SK-N-DZ (cell line): ENCODE data around the gene ADAM30.
"Not testable (repeated sequence)": the region's sequence is repeated elsewhere in the genome, so short reads cannot be mapped to it uniquely, and the experiment has no call there.

Experiments used
- DNase-seq: peaks from one replicate; pipeline ENCODE4 v3.0.0-alpha.2; 2015; ENCODE audit warnings: low spot score

ADAM30 gene

DNA sequence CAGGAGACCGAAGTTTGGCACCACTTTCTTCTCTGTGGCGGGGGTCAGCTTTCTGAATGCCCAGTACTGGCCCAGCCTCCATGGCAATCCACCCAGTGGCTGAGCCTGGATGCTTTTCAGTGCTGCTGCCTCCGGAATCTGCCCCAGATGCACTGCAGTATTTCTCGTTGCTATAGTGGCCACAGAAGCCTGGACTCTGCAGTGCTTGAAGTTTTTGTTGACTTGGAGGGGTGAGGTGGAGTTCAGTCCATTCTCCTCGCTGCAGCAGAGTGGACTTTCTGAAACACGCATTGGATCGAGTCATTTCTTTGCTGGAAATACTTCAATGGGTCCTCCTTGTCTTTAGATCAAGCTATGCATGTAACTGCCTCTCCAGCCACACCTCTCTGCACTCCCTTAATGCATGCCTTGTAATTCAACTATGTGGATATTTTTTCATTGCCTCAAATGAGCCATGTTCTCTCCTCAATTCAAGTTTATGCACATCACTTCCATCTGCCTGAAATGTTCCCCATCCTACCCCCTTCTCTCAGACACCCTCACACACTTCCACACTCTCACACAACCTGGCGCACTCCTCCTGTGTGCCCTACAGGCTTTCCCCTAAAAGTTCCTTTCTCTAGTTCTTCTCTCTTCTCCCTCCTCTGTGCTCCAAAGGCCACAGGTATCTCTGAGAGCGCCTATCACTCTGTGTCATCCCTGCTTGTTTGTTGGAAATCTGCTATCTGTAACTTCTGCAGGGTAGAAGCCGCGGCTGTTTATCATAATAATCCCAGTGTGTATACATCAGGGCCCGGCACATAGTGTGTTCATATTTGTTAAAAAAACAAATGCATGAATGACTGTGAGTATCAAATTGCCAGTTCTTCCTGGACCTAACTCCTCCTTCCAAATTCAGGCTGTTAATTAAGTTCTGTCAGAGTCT lies 16.5 kb downstream of the ADAM30 start:
- no peak for DNase-seq

DNA sequence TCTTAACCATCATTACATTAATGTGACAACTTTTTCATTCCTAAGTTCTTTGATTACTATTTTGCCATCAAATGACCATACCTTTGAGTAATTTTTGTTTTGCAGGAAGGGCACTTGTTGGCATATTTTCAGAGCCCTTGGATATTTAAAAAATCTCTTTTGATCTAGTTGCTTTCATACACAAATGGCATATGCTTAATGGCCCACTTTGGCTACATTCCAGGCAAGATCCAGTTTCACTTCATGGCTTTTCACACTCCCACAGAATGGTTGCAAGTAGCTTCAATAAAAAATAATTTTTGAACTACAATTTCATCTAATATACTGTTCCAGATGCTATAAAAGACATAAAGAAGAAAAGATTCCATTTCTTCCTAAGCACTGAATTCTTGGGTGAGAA lies 18.1 kb downstream of the ADAM30 start:
- DNase-seq = no peak

DNA sequence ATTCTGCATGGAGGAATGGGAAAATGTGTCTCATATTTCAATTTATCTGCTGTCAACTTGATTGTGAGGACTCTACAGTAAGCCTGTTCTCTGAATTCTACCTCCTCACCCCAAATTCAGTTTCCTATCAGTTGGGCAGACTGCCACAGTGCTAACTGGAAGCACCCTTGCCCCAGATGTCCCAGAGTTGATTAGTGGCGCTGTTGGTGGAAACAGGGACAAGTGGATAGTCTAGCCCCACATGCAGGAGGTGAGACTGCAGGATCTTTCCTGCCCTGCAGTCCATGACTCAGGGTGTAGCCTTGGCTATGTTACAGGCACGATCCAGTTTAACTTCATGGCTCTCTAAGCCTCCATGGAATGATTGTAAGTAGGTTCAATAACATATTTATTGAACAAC lies 22.1 kb downstream of the ADAM30 start:
- no peak for DNase-seq

DNA sequence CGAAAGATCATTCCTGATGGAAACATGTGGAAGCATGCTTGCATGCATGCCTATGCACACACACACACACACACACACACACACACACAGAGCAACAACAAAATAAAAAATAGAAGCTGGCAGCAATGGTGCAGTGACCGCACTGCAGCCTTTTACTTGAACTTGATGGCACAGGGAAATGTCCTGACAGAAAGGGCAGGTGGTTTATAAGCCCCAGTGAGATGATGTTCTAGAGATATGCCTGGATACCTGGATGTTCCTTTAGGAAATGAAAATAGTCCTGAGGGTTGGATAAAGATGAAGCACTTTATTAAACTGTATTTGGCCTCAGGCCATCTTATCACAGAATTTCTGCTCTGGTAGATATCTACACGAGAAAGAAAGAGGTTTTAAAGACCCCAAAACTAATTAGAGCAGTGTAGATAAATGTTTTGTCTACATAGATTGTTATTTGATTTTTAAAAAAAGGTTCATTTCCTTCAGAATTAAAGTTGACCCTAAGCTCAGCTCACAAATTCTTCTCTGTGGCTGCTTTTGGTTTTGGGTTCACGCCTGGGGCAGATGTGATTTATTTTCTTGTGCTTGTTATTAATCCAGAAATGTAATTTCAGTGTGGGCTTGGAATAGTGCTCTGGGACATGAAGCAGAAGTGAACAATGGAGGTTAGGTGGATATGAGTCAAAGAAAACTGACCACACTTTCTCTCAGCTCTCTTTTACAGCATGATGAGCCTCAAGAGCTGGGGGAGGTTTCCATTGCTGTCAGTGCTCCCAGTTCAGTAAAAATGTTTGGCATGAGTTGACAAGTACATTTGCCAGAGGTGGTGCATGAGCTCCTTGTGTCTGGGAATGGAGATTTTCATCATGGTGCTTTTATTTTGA lies 22.9 kb downstream of the ADAM30 start:
- no peak for DNase-seq

DNA sequence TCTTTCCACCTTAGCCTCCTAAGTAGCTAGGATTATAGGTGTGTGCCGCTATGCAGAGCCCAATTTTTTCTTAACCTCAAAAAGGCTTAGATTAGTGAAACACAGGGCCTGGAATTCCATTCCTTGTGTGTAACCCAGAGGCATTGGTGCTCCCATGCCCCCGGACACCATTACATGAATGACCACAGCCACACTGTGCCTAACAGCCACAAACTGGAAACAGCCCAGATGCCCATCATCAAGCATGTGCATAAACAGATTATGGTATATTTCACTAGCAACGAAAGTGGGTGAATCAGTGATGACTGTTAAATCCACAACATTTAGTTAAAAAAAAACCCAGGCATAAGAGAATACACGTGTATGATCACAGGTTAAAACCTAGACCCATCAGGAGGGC lies 24.4 kb downstream of the ADAM30 start:
- DNase-seq = no peak

DNA sequence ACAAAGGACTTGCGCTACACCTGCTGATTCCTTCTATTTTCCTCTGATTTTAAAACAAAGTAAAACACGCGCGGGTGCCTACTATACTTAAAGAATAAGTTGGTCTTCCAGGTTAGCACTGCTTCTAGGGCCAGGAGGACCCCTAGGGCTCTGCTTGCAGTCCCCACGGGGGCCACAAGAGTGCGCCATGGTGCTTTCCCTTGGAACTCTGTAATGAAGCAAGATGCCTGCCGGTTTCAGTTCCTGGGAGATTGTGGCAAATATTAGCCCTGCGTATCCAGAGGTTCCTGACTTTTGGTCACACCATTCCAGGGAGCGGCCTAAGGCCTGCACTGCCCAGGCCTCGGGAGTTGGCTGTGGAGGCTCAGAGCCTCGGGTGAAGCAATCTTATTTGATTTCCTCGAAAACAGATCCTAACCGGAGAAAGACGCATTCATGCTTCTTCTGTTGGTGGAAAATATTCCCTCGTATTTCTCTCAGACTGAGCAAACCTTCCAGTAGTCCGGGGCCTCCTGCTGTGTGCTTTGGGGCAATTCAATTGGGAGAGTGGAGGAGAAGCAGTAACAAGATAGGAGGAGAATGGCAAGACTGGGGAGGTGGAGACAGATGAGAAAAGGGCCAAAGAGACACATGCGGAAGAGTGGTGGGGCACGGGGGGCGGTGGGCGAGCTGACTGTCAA lies 25.3 kb downstream of the ADAM30 start:
- peak; percentile 71 for DNase-seq

DNA sequence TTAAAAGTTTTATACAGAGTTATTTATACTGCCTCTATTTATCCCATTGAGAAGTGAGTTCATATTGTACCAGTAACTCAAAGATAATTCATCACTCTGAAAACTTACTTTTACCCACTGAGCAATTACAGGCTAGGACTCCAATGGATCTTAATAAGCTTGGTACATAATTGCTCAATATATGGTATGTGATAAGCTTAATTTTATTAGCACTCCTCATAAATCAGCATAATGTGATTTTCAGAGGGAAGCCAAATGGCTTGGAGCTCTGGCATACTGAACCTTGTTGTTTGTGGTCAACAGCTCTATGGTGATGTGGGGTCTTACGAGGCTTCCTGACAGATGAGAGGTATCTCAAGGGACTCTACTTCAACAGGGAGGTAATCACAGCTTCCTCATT lies 26.3 kb downstream of the ADAM30 start:
- no peak for DNase-seq

DNA sequence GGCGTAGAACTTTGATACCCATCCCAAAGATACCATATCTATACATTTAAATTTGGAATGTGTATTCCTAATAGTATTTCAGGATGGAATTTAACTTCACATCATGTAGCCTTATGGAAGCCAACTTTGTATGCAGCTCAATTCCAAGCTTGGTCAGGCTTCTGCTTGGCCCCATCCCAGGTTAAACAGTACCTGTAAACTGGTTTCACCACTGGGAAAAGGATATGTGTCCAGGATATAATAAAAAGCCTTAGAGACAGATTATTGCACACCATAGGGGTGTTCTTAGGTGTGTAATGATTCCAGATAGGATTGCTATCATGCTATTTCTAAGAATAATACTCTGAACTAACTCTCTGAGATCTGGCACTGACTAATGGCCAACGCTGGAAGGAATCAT lies 28.1 kb downstream of the ADAM30 start:
- no peak for DNase-seq

DNA sequence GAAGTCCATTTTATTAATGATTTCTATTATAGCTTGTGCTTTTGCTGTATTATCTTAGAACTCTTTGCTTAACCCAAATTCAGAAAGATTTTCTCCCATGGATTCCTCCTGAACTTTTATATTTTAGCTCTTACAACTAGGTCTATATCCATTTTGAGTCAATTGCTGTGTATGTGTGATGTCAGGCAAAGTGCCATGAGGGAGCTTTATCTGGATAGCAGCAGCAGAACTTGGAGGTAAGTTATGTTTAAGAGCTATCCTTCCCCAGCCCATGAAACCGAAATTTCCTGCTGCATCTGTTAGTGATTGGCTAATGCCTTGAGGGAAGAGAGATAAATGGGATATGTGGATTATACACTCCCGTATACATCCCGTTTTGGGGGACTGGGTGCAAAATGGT lies 29.9 kb downstream of the ADAM30 start:
- DNase-seq = no peak

DNA sequence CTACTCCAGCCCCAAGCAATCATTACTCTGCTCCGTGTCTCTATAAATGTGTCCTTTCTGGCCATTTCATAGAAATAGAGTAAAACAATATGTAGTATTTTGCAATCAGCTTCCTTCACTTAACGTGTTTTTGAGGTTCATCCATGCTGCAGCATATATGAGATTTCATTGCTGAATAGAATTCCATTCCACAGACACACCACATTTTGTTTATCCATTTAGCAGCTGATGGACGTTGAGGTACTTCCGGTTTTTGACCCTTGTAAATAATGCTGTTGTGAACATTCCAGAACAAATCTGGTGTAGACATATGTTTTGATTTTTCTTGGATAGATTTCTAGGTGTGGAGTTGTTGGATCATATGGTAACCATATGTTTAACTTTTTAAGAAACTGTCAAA lies 30.7 kb downstream of the ADAM30 start:
- DNase-seq = no peak

DNA sequence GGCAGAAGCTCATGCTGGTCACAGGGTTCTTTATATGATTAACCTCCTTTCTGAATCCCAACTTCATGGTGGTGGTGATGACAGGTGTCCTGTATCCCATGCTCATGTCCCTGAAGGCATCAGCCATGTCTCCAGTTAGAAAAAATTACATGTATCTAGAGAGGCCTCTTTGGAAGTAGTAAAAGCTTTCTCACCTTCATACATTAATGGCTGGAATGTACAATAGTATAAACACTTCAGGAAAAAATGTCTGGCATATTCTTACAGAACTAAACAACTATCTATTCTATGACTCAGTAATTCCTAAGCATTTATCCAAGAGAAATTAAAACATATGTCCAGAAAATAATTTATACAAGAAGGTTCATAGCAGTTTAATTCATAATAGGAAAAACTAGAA lies 34.0 kb downstream of the ADAM30 start:
- no peak for DNase-seq

DNA sequence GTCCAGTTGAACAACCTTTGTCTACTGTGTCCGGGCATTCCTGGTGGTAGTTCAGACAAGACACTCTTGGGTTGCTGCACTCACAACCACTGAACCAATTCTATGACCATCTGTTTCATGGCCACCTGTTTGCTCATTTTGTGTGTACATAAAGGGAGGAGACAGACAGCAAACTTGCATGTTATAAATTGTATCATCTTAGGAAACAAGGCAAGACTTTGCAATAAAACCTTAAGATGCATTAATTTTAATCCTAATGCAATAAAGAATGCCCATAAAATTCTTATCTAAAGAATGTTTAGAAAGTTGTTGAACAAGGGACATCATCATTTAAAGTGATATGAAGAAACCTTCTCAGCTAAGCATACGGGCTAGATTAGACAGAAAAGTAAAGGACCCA lies 34.8 kb downstream of the ADAM30 start:
- no peak for DNase-seq

DNA sequence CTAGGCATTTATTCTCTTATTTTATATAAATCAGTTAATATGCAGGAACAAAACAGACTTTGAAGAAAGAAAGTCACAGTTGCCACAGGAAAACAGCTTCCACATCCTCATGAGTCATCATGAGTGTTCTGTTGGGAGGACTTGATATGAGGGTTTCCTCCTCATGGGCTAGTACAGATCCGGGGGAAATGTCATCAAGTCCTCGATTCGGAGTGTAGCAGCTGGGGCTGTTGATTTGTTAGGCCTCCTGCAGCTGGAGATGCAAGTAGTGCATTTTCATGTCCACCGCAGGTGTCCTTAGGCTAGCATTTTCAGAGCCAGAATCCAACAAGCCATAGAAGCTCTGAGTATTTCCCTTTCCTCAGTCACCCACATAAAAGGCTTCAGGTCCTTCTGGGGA lies 36.7 kb downstream of the ADAM30 start:
- no peak for DNase-seq

DNA sequence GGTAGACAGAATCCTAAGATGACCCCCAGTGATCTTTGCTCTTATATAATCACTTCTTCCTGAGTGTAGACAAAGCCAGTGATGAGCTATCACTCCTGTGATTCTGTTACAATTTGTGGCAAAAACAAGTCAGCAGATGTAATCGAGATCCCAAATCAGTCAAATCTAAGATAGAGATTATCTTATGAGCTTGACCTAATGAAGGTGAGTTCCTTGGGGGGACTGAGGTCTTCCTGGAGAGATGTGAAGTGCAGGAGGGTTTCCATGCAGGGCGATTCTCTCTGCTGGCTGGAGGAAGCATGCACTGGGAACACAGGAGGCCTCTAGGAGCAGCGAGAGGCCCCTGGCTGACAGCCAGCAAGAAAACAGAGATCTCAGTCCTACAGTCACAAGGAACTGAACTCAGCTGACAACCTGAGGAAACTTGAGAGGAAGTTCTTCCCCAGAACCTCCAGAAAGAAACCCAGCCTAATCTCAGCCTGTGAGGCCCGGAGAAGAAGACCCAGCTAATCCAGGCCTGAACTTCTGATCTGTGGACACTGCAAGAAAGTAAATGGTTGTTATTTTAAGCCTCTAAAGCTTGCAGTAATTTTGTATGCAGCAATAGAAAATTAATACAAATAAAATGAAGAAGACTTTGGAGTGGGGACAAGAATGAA lies 37.6 kb downstream of the ADAM30 start:
- DNase-seq = not testable (repeated sequence)

DNA sequence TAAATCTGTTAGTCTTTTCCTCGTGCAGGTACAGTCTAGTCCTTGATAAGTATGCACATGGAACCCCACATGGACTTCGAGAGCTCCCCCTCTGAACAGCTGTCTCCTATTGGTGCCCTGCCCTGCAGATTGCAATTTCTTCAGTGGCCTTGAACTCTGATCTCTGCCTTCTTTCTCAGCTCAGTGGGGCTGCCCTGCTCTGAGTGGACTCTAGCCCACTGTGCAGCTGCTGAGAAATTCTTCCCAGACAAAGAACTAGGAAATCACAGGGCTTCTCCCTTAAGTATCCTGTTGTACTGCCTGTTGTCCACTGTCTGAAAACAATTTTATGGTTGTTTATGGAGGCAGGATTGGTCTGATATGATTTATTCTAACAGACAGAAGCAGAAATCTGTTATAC lies 38.2 kb downstream of the ADAM30 start:
- DNase-seq = no peak

DNA sequence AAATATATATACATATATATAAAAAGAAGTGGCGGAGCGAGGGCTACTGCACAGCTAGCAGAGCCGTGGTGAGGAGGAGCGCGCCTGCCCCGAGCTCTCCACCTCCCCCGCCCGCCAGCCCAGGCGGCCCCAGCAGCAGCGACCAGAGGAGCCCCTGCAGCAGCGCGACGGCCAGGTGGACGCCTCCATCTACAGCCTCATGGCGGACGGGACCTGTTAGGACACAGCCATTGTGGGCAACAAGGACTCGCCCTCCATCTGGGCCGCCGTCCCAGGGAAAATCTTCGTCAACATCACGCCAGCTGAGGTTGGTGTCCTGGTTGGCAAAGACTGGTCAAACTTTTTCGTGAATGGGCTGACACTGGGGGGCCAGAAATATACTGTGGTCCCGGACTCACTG lies 43.2 kb downstream of the ADAM30 start:
- no peak for DNase-seq

DNA sequence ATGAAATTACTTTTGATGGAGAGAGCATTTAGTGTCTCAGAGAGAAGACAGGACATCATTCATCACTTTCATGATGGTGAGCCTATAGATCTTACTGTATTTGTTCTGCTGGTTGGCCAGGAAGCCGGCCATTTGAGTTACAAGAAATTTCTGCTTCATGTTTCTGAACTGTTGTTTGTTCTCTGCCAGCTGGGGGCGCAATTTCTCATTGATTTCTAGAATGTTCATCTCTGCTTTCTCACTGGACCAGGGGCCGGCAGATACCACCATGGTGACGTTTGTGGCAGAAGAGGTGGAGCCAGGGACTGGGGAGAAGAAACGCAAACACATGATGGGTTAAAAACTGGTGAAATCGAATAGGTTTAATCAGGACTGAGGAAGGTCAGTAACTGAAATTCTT lies 52.1 kb downstream of the ADAM30 start:
- not testable (repeated sequence) for DNase-seq
